ENCODE data around the gene ARHGAP12.

ARHGAP12 gene

GRCh38 chr10:31761156-31761555, 167.5 kb downstream of the ARHGAP12 start:
- no peak for DNase-seq

GRCh38 chr10:31760674-31761081, 168.0 kb downstream of the ARHGAP12 start:
- DNase-seq, result no peak

- peak; percentile 93 for DNase-seq
Observed at GRCh38 chr10:31759799-31760626, 168.6 kb downstream of the ARHGAP12 start.

- peak; percentile 24 for DNase-seq
Observed at GRCh38 chr10:31759124-31759798, 169.4 kb downstream of the ARHGAP12 start.

- DNase-seq, result no peak
Observed at GRCh38 chr10:31758495-31758894, 170.1 kb downstream of the ARHGAP12 start.

GRCh38 chr10:31757831-31758230, 170.8 kb downstream of the ARHGAP12 start:
- DNase-seq, result no peak

GRCh38 chr10:31757386-31757791, 171.2 kb downstream of the ARHGAP12 start:
- DNase-seq, result no peak

GRCh38 chr10:31756729-31757110, 171.9 kb downstream of the ARHGAP12 start:
- DNase-seq, result no peak

- no peak for DNase-seq
Observed at GRCh38 chr10:31756101-31756728, 172.4 kb downstream of the ARHGAP12 start.

All from effector CD4-positive, alpha-beta T cell (primary cell).